Body of pancreas (tissue), 4 donors: Measurements from ENCODE around the gene GRIP1. TPM values are rescaled to one million over a fixed set of nuclear protein-coding genes. Genes with fewer than 3 reads are reported as not detected.

Source experiments
- ATAC-seq: fragments of 150-250 bp; one replicate; pipeline ENCODE4 v1.9.1; 2016
- DNase-seq, 4 donors: peaks; one replicate each; pipeline ENCODE4 v3.0.0-alpha.2; 2019
- H3K27ac ChIP-seq, 4 donors: fragments of 200-600 bp; sonication (generic); 1 replicate in 3 of 4; 2 replicates in 1 of 4; pipeline versions ENCODE4 v1.5.1 to v1.6.1; 2016 to 2019; ENCODE audit warnings: mild to moderate bottlenecking in 1 of 4, mixed read lengths in 1 of 4, moderate library complexity in 1 of 4
- H3K27me3 ChIP-seq, 2 donors: fragments of 200-600 bp; sonication (generic); one replicate each; pipeline ENCODE4 v1.6.0; 2016; ENCODE audit warnings: mild to moderate bottlenecking in 1 of 2
- H3K36me3 ChIP-seq, 2 donors: fragments of 200-600 bp; sonication (generic); replicated peaks in 1 of 2; 2 replicates each; pipeline ENCODE4 v1.5.1; 2016; ENCODE audit warnings: low read depth in 2 of 2; ENCODE audit not compliant: insufficient read depth in 1 of 2
- H3K4me1 ChIP-seq: fragments of 200-600 bp; sonication (generic); one replicate; pipeline ENCODE4 v1.6.0; 2016
- H3K4me3 ChIP-seq, 2 donors: fragments of 200-600 bp; sonication (generic); 1 replicate in 1 of 2; 2 replicates in 1 of 2; pipeline ENCODE4 v1.5.1; 2016 to 2019
- H3K9me3 ChIP-seq, 3 donors: fragments of 200-600 bp; sonication (generic); 1 replicate in 2 of 3; 2 replicates in 1 of 3; pipeline ENCODE4 v1.5.1; 2016
- CTCF ChIP-seq, 7 experiments: fragments of 450-650 bp in 4 of 7; fragments of 200-600 bp in 3 of 7; sonication (generic) in 3 of 7; IDR thresholded peaks; one replicate each; pipeline ENCODE4 v1.5.1; 2016 to 2019; ENCODE audit warnings: antibody characterized with exemption in 7 of 7
- POLR2A ChIP-seq, 3 donors: fragments of 450-650 bp; IDR thresholded peaks; one replicate each; pipeline ENCODE4 v1.6.1; 2016; ENCODE audit warnings: antibody characterized with exemption in 3 of 3, mild to moderate bottlenecking in 2 of 3
- WGBS, 2 donors: methylation state at CpG; one replicate each; pipeline ENCODE4 v1.1.5; 2017; 5-methylcytosine and 5-hydroxymethylcytosine counted together
- intact Hi-C: fragments of 100-400 bp; cut with DNase I; formaldehyde crosslinking; loops from one replicate; pipeline ENCODE4 v1.15.1; 2023
- total RNA-seq, 2 donors: library from RNA; depleted of rRNA; stranded (reverse); fragments of >200 nt; gene quantifications; one replicate each; pipeline ENCODE4 v1.1.0, GENCODE V29; 2016

Gene GRIP1
- total RNA-seq, 2 donors from 2014 or later: 7.5 to 17.8 TPM

DNA sequence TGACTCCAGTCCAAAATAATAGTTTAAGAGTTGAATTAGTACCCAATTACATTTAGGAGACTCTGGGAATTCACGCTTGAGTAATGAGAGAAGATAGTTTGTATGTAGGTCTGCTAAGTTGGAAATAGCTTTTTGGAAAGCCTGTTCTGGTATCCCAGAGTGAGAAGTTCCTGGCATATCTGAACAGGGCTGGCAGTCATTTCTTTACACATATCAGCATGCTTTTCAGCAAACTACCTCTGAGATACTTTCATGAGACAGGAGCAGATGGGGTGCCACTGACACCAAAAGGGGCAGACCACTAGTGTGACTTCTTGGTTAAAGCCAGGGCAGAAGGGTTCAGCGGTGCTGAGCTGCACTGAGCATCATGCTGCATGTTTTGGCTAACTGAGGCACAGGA, 45.1 kb upstream of the GRIP1 start:
- intact Hi-C loops: no loop called here
- no peaks in the 10 kb centered on the region for H3K36me3 ChIP-seq
- no peak for TF ChIP-seq CTCF (IDR thresholded peaks at IDR 0.05)
- no peak for TF ChIP-seq POLR2A (IDR thresholded peaks at IDR 0.05)
- no peak for DNase-seq
- no peaks in the 10 kb centered on the region for H3K9me3 ChIP-seq
- H3K27ac ChIP-seq: no peak overlapping the region
- H3K4me3 ChIP-seq: no peak overlapping the region
- H3K4me1 ChIP-seq: no peaks in the 10 kb centered on the region
- H3K27me3 ChIP-seq: no peaks in the 10 kb centered on the region
- WGBS, 2 donors: 93 to 96% methylated on average over 2 of the region's 2 CpGs
- no peak for ATAC-seq

DNA sequence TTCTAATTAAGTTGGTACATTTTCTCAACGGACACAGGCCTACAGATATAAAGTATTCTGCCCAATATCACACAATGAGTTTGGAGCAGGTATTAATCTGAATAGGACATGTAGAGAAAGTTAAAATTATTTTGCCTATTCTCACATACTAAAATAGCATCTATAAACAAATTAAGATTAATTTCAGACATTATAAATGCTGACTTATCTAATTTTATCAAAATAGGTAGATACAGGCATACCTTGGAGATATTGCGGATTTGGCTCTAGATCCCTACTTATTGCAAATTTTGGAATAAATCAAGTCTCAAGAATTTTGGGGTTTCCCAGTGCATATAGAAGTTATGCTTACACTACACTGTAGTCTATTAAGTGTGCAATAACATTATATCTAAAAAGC, 41.0 kb upstream of the GRIP1 start:
- intact Hi-C loops: no loop called here
- H3K27me3 ChIP-seq: no peaks in the 10 kb centered on the region
- H3K4me3 ChIP-seq: no peak overlapping the region
- 86 to 88% methylated on average over 2 of the region's 2 CpGs for WGBS, 2 donors
- no peaks in the 10 kb centered on the region for H3K9me3 ChIP-seq
- no peaks in the 10 kb centered on the region for H3K4me1 ChIP-seq
- DNase-seq (no peak), ATAC-seq (no peak)
- H3K36me3 ChIP-seq: no peaks in the 10 kb centered on the region
- TF ChIP-seq POLR2A (IDR thresholded peaks at IDR 0.05): no peak
- TF ChIP-seq CTCF (IDR thresholded peaks at IDR 0.05): no peak
- no peak overlapping the region for H3K27ac ChIP-seq

GRCh38 chr12:66717036-66717673, 38.3 kb upstream of the GRIP1 start:
- no peaks in the 10 kb centered on the region for H3K9me3 ChIP-seq
- no peak overlapping the region for H3K27ac ChIP-seq
- no peaks in the 10 kb centered on the region for H3K27me3 ChIP-seq
- 66 to 72% methylated on average over 3 of the region's 3 CpGs for WGBS, 2 donors
- no peak overlapping the region for H3K4me3 ChIP-seq
- no peaks in the 10 kb centered on the region for H3K4me1 ChIP-seq
- no peak for TF ChIP-seq POLR2A (IDR thresholded peaks at IDR 0.05)
- DNase-seq: no peak
- intact Hi-C loops: no loop called here
- no peaks in the 10 kb centered on the region for H3K36me3 ChIP-seq
- no peak for ATAC-seq

DNA sequence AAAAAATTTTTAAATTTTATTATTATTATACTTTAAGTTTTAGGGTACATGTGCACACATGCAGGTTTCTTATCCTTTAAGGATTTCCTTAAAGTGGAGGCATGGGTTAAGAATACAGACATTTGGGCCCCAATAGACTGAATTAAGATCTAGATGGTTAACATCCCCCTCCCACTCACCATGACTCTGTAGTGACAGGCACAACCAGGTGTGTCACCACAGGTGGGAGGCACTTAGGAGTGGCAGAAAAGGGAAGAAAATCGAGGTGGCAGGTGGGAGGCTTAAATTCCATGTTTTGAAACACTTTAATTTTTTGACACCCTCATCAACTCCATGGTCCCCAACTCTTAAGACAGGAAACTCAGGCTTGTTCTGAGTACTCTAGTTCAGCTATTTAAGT, 37.6 kb upstream of the GRIP1 start:
- Histone ChIP-seq H3K4me3 (no peak overlapping the region), H3K27me3 (no peaks in the 10 kb centered on the region), H3K4me1 (no peaks in the 10 kb centered on the region), H3K27ac (no peak overlapping the region), H3K9me3 (no peaks in the 10 kb centered on the region), H3K36me3 (no peaks in the 10 kb centered on the region)
- TF ChIP-seq CTCF (IDR thresholded peaks at IDR 0.05) (no peak), POLR2A (IDR thresholded peaks at IDR 0.05) (no peak)
- DNase-seq (no peak), ATAC-seq (no peak)
- 25 to 37% methylated on average over 1 of the region's 1 CpG for WGBS, 2 donors
- intact Hi-C loops: no loop called here

- no peak for TF ChIP-seq POLR2A (IDR thresholded peaks at IDR 0.05)
- no peak for TF ChIP-seq CTCF (IDR thresholded peaks at IDR 0.05)
- H3K27me3 ChIP-seq: no peaks in the 10 kb centered on the region
- no peak overlapping the region for H3K4me3 ChIP-seq
- ATAC-seq (no peak), DNase-seq (no peak)
- intact Hi-C loops: no loop called here
- H3K9me3 ChIP-seq: no peaks in the 10 kb centered on the region
- no peak overlapping the region for H3K27ac ChIP-seq
- no peaks in the 10 kb centered on the region for H3K36me3 ChIP-seq
- no peaks in the 10 kb centered on the region for H3K4me1 ChIP-seq
- WGBS, 2 donors: 93 to 96% methylated on average over 2 of the region's 2 CpGs
Measured at GRCh38 chr12:66714709-66715108, 35.8 kb upstream of the GRIP1 start.
